ENCODE measurements around the gene FAN1.

FAN1 gene

GRCh38 chr15:30991255-30992235 is 87.8 kb downstream of the FAN1 start, which contains the start of gene MTMR10:
MTMR10 (minus strand) TSS chr15:30991628; CDS start chr15:30991506, 122 bp downstream.
- DNase-seq: peak; percentile 76
- in situ Hi-C loops (cut with MboI; ENCODE audit: low pct_unique_long_range_greater_than_20kb, low sequenced_read_pairs): no loop called here

GRCh38 chr15:30992249-30992864 is 88.6 kb downstream of the FAN1 start:
- no peak for DNase-seq
- in situ Hi-C loops (cut with MboI; ENCODE audit: low pct_unique_long_range_greater_than_20kb, low sequenced_read_pairs): no loop called here

Data from KBM-7 (cell line).